Osteocyte (in vitro differentiated cells): ENCODE data around the gene PRDM2. TPM values are rescaled to one million over a fixed set of nuclear protein-coding genes. Genes with fewer than 3 reads are reported as not detected.
"Not testable (repeated sequence)": the region's sequence is repeated elsewhere in the genome, so short reads cannot be mapped to it uniquely, and the experiment has no call there.

Experiments
- DNase-seq: peaks from one replicate; pipeline ENCODE4 v3.0.0; 2021; ENCODE audit warnings: mixed read lengths; ENCODE audit not compliant: unreplicated experiment; ENCODE audit errors: extremely low spot score
- H3K27ac Mint-ChIP-seq: one replicate; pipeline ENCODE4 v1.8.0; 2021; ENCODE audit warnings: mild to moderate bottlenecking, mixed read lengths; ENCODE audit not compliant: unreplicated experiment
- H3K27me3 Mint-ChIP-seq: one replicate; pipeline ENCODE4 v1.8.0; 2021; ENCODE audit warnings: mixed read lengths; ENCODE audit not compliant: unreplicated experiment
- H3K36me3 Mint-ChIP-seq: one replicate; pipeline ENCODE4 v1.8.0; 2021; ENCODE audit warnings: mixed read lengths; ENCODE audit not compliant: unreplicated experiment
- H3K4me1 Mint-ChIP-seq: one replicate; pipeline ENCODE4 v1.8.0; 2021; ENCODE audit warnings: mixed read lengths; ENCODE audit not compliant: unreplicated experiment
- H3K4me3 Mint-ChIP-seq: one replicate; pipeline ENCODE4 v1.8.0; 2021; ENCODE audit warnings: mild to moderate bottlenecking, moderate library complexity, mixed read lengths; ENCODE audit not compliant: unreplicated experiment
- H3K9me3 Mint-ChIP-seq: one replicate; pipeline ENCODE4 v1.8.0; 2021; ENCODE audit warnings: mixed read lengths; ENCODE audit not compliant: unreplicated experiment
- total RNA-seq: library from RNA; stranded (reverse); gene quantifications from 2 replicates; pipeline ENCODE4 v1.2.1, GENCODE V29; 2021
- TF ChIP-seq, protein P1 (sequence below): fragments of 200-600 bp; sonication (generic); IDR thresholded peaks from 2 replicates; pipeline ENCODE4 v1.5.0; 2021; ENCODE audit warnings: antibody characterized with exemption, mild to moderate bottlenecking, moderate library complexity

Gene PRDM2
- total RNA-seq, 1 donor from 2014 or later, result 51.7 TPM

GRCh38 chr1:13674377-13674776 is 25.6 kb upstream of the PRDM2 start:
- H3K4me3 Mint-ChIP-seq, result no peak overlapping the region
- H3K27me3 Mint-ChIP-seq, result peaks cover 19% of the 10 kb centered on the region
- no peak for DNase-seq
- H3K36me3 Mint-ChIP-seq, result no peaks in the 10 kb centered on the region
- no peaks in the 10 kb centered on the region for H3K9me3 Mint-ChIP-seq
- TF ChIP-seq, protein P1, sequence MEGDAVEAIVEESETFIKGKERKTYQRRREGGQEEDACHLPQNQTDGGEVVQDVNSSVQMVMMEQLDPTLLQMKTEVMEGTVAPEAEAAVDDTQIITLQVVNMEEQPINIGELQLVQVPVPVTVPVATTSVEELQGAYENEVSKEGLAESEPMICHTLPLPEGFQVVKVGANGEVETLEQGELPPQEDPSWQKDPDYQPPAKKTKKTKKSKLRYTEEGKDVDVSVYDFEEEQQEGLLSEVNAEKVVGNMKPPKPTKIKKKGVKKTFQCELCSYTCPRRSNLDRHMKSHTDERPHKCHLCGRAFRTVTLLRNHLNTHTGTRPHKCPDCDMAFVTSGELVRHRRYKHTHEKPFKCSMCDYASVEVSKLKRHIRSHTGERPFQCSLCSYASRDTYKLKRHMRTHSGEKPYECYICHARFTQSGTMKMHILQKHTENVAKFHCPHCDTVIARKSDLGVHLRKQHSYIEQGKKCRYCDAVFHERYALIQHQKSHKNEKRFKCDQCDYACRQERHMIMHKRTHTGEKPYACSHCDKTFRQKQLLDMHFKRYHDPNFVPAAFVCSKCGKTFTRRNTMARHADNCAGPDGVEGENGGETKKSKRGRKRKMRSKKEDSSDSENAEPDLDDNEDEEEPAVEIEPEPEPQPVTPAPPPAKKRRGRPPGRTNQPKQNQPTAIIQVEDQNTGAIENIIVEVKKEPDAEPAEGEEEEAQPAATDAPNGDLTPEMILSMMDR, result no peak
- H3K4me1 Mint-ChIP-seq, result peaks cover 10% of the 10 kb centered on the region
- no peak overlapping the region for H3K27ac Mint-ChIP-seq

GRCh38 chr1:13675151-13675651 is 24.8 kb upstream of the PRDM2 start:
- TF ChIP-seq, protein P1, result no peak
- no peak for DNase-seq
- no peak overlapping the region for H3K4me3 Mint-ChIP-seq
- no peak overlapping the region for H3K27ac Mint-ChIP-seq
- no peaks in the 10 kb centered on the region for H3K9me3 Mint-ChIP-seq
- H3K36me3 Mint-ChIP-seq, result no peaks in the 10 kb centered on the region
- peaks cover 10% of the 10 kb centered on the region for H3K4me1 Mint-ChIP-seq
- H3K27me3 Mint-ChIP-seq, result peaks cover 20% of the 10 kb centered on the region

- H3K27ac Mint-ChIP-seq, result no peak overlapping the region
- DNase-seq, result no peak
- TF ChIP-seq, protein P1, result no peak
- no peaks in the 10 kb centered on the region for H3K9me3 Mint-ChIP-seq
- H3K4me3 Mint-ChIP-seq, result no peak overlapping the region
- H3K4me1 Mint-ChIP-seq, result peaks cover 10% of the 10 kb centered on the region
- no peaks in the 10 kb centered on the region for H3K36me3 Mint-ChIP-seq
- peaks cover 28% of the 10 kb centered on the region for H3K27me3 Mint-ChIP-seq
These were observed 22.1 kb upstream of the PRDM2 start for GRCh38 chr1:13677896-13678295.

- no peak for DNase-seq
- TF ChIP-seq, protein P1, result no peak
- Mint-ChIP-seq H3K36me3 (no peaks in the 10 kb centered on the region), H3K27ac (no peak overlapping the region), H3K4me1 (peaks cover 10% of the 10 kb centered on the region), H3K9me3 (no peaks in the 10 kb centered on the region), H3K4me3 (no peak overlapping the region), H3K27me3 (peaks cover 26% of the 10 kb centered on the region)
These were observed 20.3 kb upstream of the PRDM2 start for GRCh38 chr1:13679651-13680050.

DNA sequence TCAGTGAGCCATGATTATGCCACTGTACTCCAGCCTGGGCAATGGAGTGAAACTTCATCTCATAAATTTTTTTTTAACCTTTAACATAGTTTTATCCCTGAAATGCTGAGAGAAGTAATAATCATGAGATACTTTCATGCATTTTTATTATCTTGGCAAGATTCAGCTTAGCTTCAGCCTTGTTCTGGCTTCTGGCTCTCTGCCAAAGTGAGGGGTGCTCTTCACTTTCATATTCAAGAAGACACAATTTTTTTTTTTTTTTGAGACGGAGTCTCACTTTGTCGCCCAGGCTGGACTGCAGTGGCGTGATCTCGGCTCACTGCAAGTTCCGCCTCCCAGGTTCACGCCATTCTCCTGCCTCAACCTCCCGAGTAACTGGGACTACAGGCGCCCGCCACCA is 19.4 kb upstream of the PRDM2 start:
- not testable (repeated sequence) for H3K9me3 Mint-ChIP-seq, H3K27ac Mint-ChIP-seq, DNase-seq, H3K4me3 Mint-ChIP-seq, H3K36me3 Mint-ChIP-seq, H3K4me1 Mint-ChIP-seq
- H3K27me3 Mint-ChIP-seq, result peaks cover 25% of the 10 kb centered on the region

DNA sequence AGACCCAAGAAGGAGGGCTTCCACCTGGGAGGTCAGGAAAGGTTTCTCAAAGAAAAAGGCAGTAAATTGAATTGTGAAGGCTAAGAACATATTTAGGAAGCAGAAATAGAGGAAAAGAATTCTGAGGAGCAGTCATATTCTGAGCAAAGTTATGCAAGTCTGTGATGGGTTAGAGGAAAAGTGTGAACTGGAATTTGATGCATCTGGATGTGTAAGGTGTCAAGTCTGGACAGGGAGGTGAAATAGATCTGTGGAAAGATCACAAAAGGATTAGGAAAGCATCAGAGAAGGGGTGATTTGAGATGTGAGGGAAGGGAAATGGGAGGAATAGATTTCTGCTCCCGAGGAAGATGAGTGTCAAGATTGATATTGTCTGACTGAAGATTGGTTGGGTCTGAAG is 18.1 kb upstream of the PRDM2 start:
- Mint-ChIP-seq H3K36me3 (no peaks in the 10 kb centered on the region), H3K27ac (no peak overlapping the region), H3K9me3 (no peaks in the 10 kb centered on the region), H3K4me3 (no peak overlapping the region), H3K27me3 (peaks cover 30% of the 10 kb centered on the region), H3K4me1 (no peaks in the 10 kb centered on the region)
- TF ChIP-seq, protein P1, result no peak
- no peak for DNase-seq
